Transverse colon (tissue), 3 donors: ENCODE data around the gene SCNN1A.

Source experiments
- POLR2A ChIP-seq: fragments of 450-650 bp; IDR thresholded peaks from one replicate; pipeline ENCODE4 v1.6.1; 2016; ENCODE audit warnings: antibody characterized with exemption, mild to moderate bottlenecking, moderate library complexity
- TF ChIP-seq, protein P1 (sequence below), 5 experiments: fragments of 200-600 bp in 3 of 5; fragments of 450-650 bp in 2 of 5; sonication (generic) in 3 of 5; IDR thresholded peaks; 1 replicate in 2 of 5; 2 replicates in 3 of 5; pipeline ENCODE4 v1.5.1; 2016 to 2017; ENCODE audit warnings: antibody characterized with exemption in 5 of 5, inconsistent platforms in 3 of 5, mild to moderate bottlenecking in 2 of 5, moderate library complexity in 1 of 5

DNA sequence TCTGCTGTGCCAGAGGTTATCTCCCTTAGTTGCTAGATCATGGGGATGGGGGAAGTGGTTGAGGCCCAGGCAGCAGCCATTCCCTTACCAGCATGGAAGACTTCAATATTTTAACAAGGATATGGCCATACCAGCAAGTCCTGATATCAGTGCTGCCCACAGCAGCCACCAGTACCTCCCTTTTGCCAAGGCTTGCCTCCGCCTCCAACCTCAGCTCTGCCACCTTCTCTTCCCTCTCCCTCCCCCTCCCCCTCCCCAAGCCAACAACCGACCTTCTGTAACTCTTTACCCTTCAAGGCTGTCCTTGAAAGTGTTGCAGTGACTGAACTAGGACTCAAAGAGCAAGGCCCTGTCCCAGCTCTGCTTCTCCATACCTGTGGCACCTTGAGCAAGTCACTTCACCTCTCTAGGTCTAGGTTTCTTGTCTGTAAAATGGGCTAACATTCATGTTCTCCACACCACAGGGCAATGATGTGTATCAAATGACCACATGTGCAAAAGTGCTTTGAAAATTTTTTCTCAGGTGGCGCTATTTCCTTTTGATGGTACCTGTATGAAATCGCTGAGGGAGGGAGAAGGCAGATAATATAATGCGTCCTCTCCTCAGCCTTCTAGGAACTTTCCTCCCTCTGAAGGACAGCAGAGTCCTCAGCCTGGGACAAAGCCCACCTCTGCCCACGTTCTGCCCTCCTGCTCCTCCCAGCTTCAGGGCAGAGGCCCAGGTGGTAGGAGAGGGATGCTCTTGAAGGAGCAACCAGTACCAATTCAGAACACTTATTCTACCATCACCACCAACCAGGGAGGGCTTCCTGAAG is 50.2 kb downstream of the SCNN1A start:
- TF ChIP-seq, protein P1, sequence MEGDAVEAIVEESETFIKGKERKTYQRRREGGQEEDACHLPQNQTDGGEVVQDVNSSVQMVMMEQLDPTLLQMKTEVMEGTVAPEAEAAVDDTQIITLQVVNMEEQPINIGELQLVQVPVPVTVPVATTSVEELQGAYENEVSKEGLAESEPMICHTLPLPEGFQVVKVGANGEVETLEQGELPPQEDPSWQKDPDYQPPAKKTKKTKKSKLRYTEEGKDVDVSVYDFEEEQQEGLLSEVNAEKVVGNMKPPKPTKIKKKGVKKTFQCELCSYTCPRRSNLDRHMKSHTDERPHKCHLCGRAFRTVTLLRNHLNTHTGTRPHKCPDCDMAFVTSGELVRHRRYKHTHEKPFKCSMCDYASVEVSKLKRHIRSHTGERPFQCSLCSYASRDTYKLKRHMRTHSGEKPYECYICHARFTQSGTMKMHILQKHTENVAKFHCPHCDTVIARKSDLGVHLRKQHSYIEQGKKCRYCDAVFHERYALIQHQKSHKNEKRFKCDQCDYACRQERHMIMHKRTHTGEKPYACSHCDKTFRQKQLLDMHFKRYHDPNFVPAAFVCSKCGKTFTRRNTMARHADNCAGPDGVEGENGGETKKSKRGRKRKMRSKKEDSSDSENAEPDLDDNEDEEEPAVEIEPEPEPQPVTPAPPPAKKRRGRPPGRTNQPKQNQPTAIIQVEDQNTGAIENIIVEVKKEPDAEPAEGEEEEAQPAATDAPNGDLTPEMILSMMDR (IDR thresholded peaks at IDR 0.05) = no peak
- TF ChIP-seq POLR2A = peak; percentile 4
